HEK293 (cell line): ENCODE measurements around the gene RIC8A.
A peak's percentile ranks its signal among the peaks of the same experiment; 100 is the strongest.

ENCODE experiments used
- CTCF ChIA-PET: fragments of 350-600 bp; formaldehyde crosslinking; extraction: SDS; loops from one replicate; lab custom pipeline; 2021; ENCODE audit warnings: antibody characterized with exemption; lab: Yijun Ruan, JAX
- POLR2A ChIA-PET: fragments of 300-600 bp; formaldehyde crosslinking; extraction: SDS; loops from one replicate; lab custom pipeline; 2020; ENCODE audit warnings: antibody characterized with exemption, inconsistent platforms; lab: Yijun Ruan, JAX
- H3K27ac ChIP-seq: fragments of 200-500 bp; sonication (Bioruptor generic); 2 replicates; pipeline ENCODE4 v1.5.1; 2014; ENCODE audit warnings: low read depth, low read length, control low read depth, inconsistent platforms; ENCODE audit errors: extremely low read depth
- H3K36me3 ChIP-seq, 2 experiments: fragments of 200-500 bp in 1 of 2; sonication (Bioruptor generic) in 1 of 2; 1 replicate in 1 of 2; 2 replicates in 1 of 2; pipeline ENCODE4 v1.5.1; 2014 to 2017; ENCODE audit warnings: inconsistent platforms in 2 of 2, low read length in 2 of 2; ENCODE audit not compliant: control insufficient read depth in 2 of 2, insufficient read depth in 1 of 2
- H3K4me1 ChIP-seq: fragments of 200-500 bp; sonication (Bioruptor generic); 2 replicates; pipeline ENCODE4 v1.5.1; 2014; ENCODE audit warnings: mild to moderate bottlenecking, low read length, inconsistent platforms; ENCODE audit not compliant: control insufficient read depth, insufficient read depth
- H3K4me3 ChIP-seq: 2 replicates; pipeline ENCODE4 v1.5.1; 2011; ENCODE audit warnings: low read depth, mild to moderate bottlenecking, control low read depth, low read length, moderate library complexity
- H3K9me3 ChIP-seq: fragments of 200-500 bp; sonication (Bioruptor generic); 2 replicates; pipeline ENCODE4 v1.5.1; 2014; ENCODE audit warnings: low read depth, low read length, inconsistent platforms; ENCODE audit not compliant: control insufficient read depth, insufficient read depth
- EGR2 ChIP-seq: fragments of 450-650 bp; formaldehyde crosslinking; IDR thresholded peaks from 2 replicates; pipeline ENCODE4 v1.5.1; 2016; ENCODE audit warnings: low read depth, missing biosample characterization, missing genetic modification characterization
- KLF8 ChIP-seq: fragments of 450-650 bp; formaldehyde crosslinking; IDR thresholded peaks from 2 replicates; pipeline ENCODE4 v1.5.1; 2016; ENCODE audit warnings: missing biosample characterization, missing genetic modification characterization
- REST ChIP-seq: fragments of 450-650 bp; formaldehyde crosslinking; IDR thresholded peaks from 2 replicates; pipeline ENCODE4 v1.5.1; 2016; ENCODE audit warnings: missing biosample characterization, missing genetic modification characterization
- SALL2 ChIP-seq: fragments of 450-650 bp; formaldehyde crosslinking; IDR thresholded peaks from 2 replicates; pipeline ENCODE4 v1.5.0; 2017; ENCODE audit warnings: missing biosample characterization, mild to moderate bottlenecking, missing genetic modification characterization, borderline replicate concordance
- SP2 ChIP-seq: fragments of 450-650 bp; formaldehyde crosslinking; IDR thresholded peaks from 2 replicates; pipeline ENCODE4 v1.5.1; 2016; ENCODE audit warnings: missing biosample characterization, missing genetic modification characterization
- YY1 ChIP-seq: fragments of 450-650 bp; formaldehyde crosslinking; IDR thresholded peaks from 2 replicates; pipeline ENCODE4 v1.5.1; 2018; ENCODE audit warnings: missing biosample characterization, missing genetic modification characterization
- ZBTB26 ChIP-seq: fragments of 450-650 bp; formaldehyde crosslinking; optimal IDR thresholded peaks from 2 replicates; pipeline ENCODE3; 2016; ENCODE audit warnings: missing biosample characterization, mild to moderate bottlenecking, missing genetic modification characterization
- ZNF155 ChIP-seq: fragments of 450-650 bp; formaldehyde crosslinking; IDR thresholded peaks from 2 replicates; pipeline ENCODE4 v1.5.1; 2016; ENCODE audit warnings: missing biosample characterization, missing genetic modification characterization
- ZNF157 ChIP-seq: fragments of 450-650 bp; formaldehyde crosslinking; IDR thresholded peaks from 2 replicates; pipeline ENCODE4 v1.5.1; 2016; ENCODE audit warnings: missing biosample characterization, missing genetic modification characterization
- ZNF169 ChIP-seq: fragments of 450-650 bp; formaldehyde crosslinking; IDR thresholded peaks from 2 replicates; pipeline ENCODE4 v1.5.1; 2016; ENCODE audit warnings: missing biosample characterization, missing genetic modification characterization
- ZNF175 ChIP-seq: fragments of 450-650 bp; formaldehyde crosslinking; IDR thresholded peaks from 2 replicates; pipeline ENCODE4 v1.5.1; 2016; ENCODE audit warnings: missing biosample characterization, missing genetic modification characterization
- ZNF214 ChIP-seq: fragments of 450-650 bp; formaldehyde crosslinking; IDR thresholded peaks from 2 replicates; pipeline ENCODE4 v1.5.1; 2017; ENCODE audit warnings: missing biosample characterization, mild to moderate bottlenecking, missing genetic modification characterization, borderline replicate concordance
- ZNF26 ChIP-seq: fragments of 450-650 bp; formaldehyde crosslinking; IDR thresholded peaks from 2 replicates; pipeline ENCODE4 v1.5.1; 2016; ENCODE audit warnings: missing biosample characterization, missing genetic modification characterization
- ZNF274 ChIP-seq, 2 experiments: fragments of 200-500 bp in 1 of 2; fragments of 450-650 bp in 1 of 2; sonication (Bioruptor generic) in 1 of 2; formaldehyde crosslinking in 1 of 2; IDR thresholded peaks; 2 replicates each; pipeline versions ENCODE4 v1.5.1 to v1.6.1; 2014 to 2016; ENCODE audit warnings: borderline replicate concordance in 1 of 2, inconsistent platforms in 1 of 2, low read length in 1 of 2, missing biosample characterization in 1 of 2, missing genetic modification characterization in 1 of 2
- ZNF311 ChIP-seq: fragments of 450-650 bp; formaldehyde crosslinking; IDR thresholded peaks from 2 replicates; pipeline ENCODE4 v1.5.1; 2017; ENCODE audit warnings: missing biosample characterization, missing genetic modification characterization, borderline replicate concordance
- ZNF324 ChIP-seq: fragments of 450-650 bp; formaldehyde crosslinking; IDR thresholded peaks from 2 replicates; pipeline ENCODE4 v1.5.1; 2016; ENCODE audit warnings: missing biosample characterization, missing genetic modification characterization
- ZNF362 ChIP-seq: fragments of 450-650 bp; formaldehyde crosslinking; IDR thresholded peaks from 2 replicates; pipeline ENCODE4 v1.5.1; 2016; ENCODE audit warnings: missing biosample characterization, missing genetic modification characterization
- ZNF433 ChIP-seq: fragments of 450-650 bp; formaldehyde crosslinking; IDR thresholded peaks from 2 replicates; pipeline ENCODE4 v1.5.1; 2016; ENCODE audit warnings: missing biosample characterization, missing genetic modification characterization, low read depth
- ZNF488 ChIP-seq: fragments of 450-650 bp; formaldehyde crosslinking; IDR thresholded peaks from 2 replicates; pipeline ENCODE4 v1.5.1; 2016; ENCODE audit warnings: missing biosample characterization, missing genetic modification characterization
- ZNF555 ChIP-seq: fragments of 450-650 bp; formaldehyde crosslinking; conservative IDR thresholded peaks from 2 replicates; pipeline ENCODE4 v1.5.1; 2017; ENCODE audit warnings: missing biosample characterization, mild to moderate bottlenecking, missing genetic modification characterization, inconsistent platforms
- ZNF561 ChIP-seq: fragments of 450-650 bp; IDR thresholded peaks from 2 replicates; pipeline ENCODE4 v1.5.1; 2018; ENCODE audit warnings: missing biosample characterization, missing genetic modification characterization, borderline replicate concordance
- ZNF585B ChIP-seq: fragments of 450-650 bp; formaldehyde crosslinking; IDR thresholded peaks from 2 replicates; pipeline ENCODE4 v1.5.1; 2016; ENCODE audit warnings: missing biosample characterization, missing genetic modification characterization
- ZNF639 ChIP-seq: fragments of 450-650 bp; formaldehyde crosslinking; IDR thresholded peaks from 2 replicates; pipeline ENCODE4 v1.5.1; 2016; ENCODE audit warnings: missing biosample characterization, missing genetic modification characterization
- ZNF660 ChIP-seq: fragments of 450-650 bp; IDR thresholded peaks from 2 replicates; pipeline ENCODE4 v1.5.1; 2018; ENCODE audit warnings: missing biosample characterization, mild to moderate bottlenecking, missing genetic modification characterization
- ZNF692 ChIP-seq: fragments of 450-650 bp; formaldehyde crosslinking; IDR thresholded peaks from 2 replicates; pipeline ENCODE4 v1.5.1; 2016; ENCODE audit warnings: missing biosample characterization, missing genetic modification characterization

Gene RIC8A

GRCh38 chr11:207208-207862 lies at the start of gene RIC8A, which contains the start of gene BET1L:
RIC8A (plus strand) TSS chr11:207708; CDS start chr11:208855, 1,147 bp downstream.
BET1L (minus strand) TSS chr11:207399; CDS start chr11:207321, 78 bp downstream.
- Histone ChIP-seq H3K27ac (peak within 1 kb of the TSS; percentile 63), H3K4me3 (peak within 1 kb of the TSS; percentile 83), H3K4me1 (no peaks in the 10 kb centered on the region), H3K36me3 (peaks cover 0 to 62% of the 10 kb centered on the region in 2 experiments; a peak in 1 of 3 replicates), H3K9me3 (no peaks in the 10 kb centered on the region)
- ChIA-PET CTCF (interaction anchor here (0.8 to 1.9 kb wide), 2 partner anchors 43 to 145 kb away, joined by 3 to 7 read pairs; no protein-coding TSS in a partner anchor), POLR2A (interaction anchor here (0.5 to 2.5 kb wide), 26 partner anchors 9 to 612 kb away, joined by 3 to 22 read pairs (median 4); partner anchors contain the start of genes PHRF1, PSMD13, RNH1 and TALDO1)
- no peak for TF ChIP-seq ZNF639
- peak; percentile 50; the same call in 1 of the 2 replicates for TF ChIP-seq YY1
- TF ChIP-seq ZNF660 (tag by site-specific recombination) = no peak
- no peak for TF ChIP-seq ZNF169
- TF ChIP-seq ZNF155 (tag by site-specific recombination) = no peak
- no peak for TF ChIP-seq ZNF488
- TF ChIP-seq ZNF324 = no peak
- no peak for TF ChIP-seq ZNF433 (tag by site-specific recombination)
- TF ChIP-seq ZNF26 (tag by site-specific recombination) = no peak
- TF ChIP-seq ZNF561 (tag by site-specific recombination) = no peak
- no peak for TF ChIP-seq ZNF214 (tag by site-specific recombination)
- TF ChIP-seq SP2 = peak; percentile 95
- no peak for TF ChIP-seq ZNF555 (tag by site-specific recombination)
- no peak for TF ChIP-seq SALL2 (tag by site-specific recombination)
- no peak for TF ChIP-seq ZNF175 (tag by site-specific recombination)
- peak; percentile 23; the same call in 1 of the 2 replicates for TF ChIP-seq EGR2 (tag by site-specific recombination)
- peak; percentile 66 for TF ChIP-seq KLF8 (tag by site-specific recombination)
- TF ChIP-seq ZNF274 (IDR thresholded peaks at IDR 0.05; ENCODE audit: low read length) = no peak
- no peak for TF ChIP-seq ZNF274 (tag by site-specific recombination; IDR thresholded peaks at IDR 0.05; ENCODE audit: borderline replicate concordance)
- peak; percentile 89 for TF ChIP-seq ZBTB26 (tag by site-specific recombination)
- TF ChIP-seq ZNF692 (tag by site-specific recombination) = 0 out of 2 replicates have a peak, but pooled peaks have one; percentile 26
- no peak for TF ChIP-seq ZNF585B (tag by site-specific recombination)
- no peak for TF ChIP-seq ZNF157
- peak; percentile 78 for TF ChIP-seq REST
- no peak for TF ChIP-seq ZNF311 (tag by site-specific recombination)
- TF ChIP-seq ZNF362 (tag by site-specific recombination) = no peak
